Karpas-422 (cell line): ENCODE results near the gene MARCHF3. TPM values are rescaled to one million over a fixed set of nuclear protein-coding genes. Genes with fewer than 3 reads are reported as not detected.
"Not testable (repeated sequence)": the region's sequence is repeated elsewhere in the genome, so short reads cannot be mapped to it uniquely, and the experiment has no call there.

Source experiments
- DNase-seq: peaks from one replicate; pipeline ENCODE4 v3.0.0-alpha.2; 2015
- H2AFZ ChIP-seq: fragments of 200-600 bp; sonication (generic); 2 replicates; pipeline ENCODE4 v1.6.1; 2014; ENCODE audit warnings: antibody characterized with exemption, low read length, mixed read lengths
- H3K27ac ChIP-seq: fragments of 200-600 bp; sonication (generic); 2 replicates; pipeline ENCODE4 v1.5.1; 2014; ENCODE audit warnings: mild to moderate bottlenecking, low read length, moderate library complexity
- H3K27me3 ChIP-seq: fragments of 200-600 bp; sonication (generic); 2 replicates; pipeline ENCODE4 v1.6.1; 2014; ENCODE audit warnings: low read length, mixed read lengths
- H3K36me3 ChIP-seq: fragments of 200-600 bp; sonication (generic); 2 replicates; pipeline ENCODE4 v1.6.1; 2014; ENCODE audit warnings: low read length, mixed read lengths; ENCODE audit not compliant: insufficient read depth
- H3K4me1 ChIP-seq: fragments of 200-600 bp; sonication (generic); 2 replicates; pipeline ENCODE4 v1.6.1; 2014; ENCODE audit warnings: mild to moderate bottlenecking, low read length, mixed read lengths
- H3K4me2 ChIP-seq: fragments of 200-600 bp; sonication (generic); 2 replicates; pipeline ENCODE4 v1.6.1; 2014; ENCODE audit warnings: low read length, low read depth, mild to moderate bottlenecking; ENCODE audit not compliant: poor library complexity, severe bottlenecking
- H3K4me3 ChIP-seq: fragments of 200-600 bp; sonication (generic); 2 replicates; pipeline ENCODE4 v1.5.1; 2014; ENCODE audit warnings: mild to moderate bottlenecking, antibody characterized with exemption, low read length, mixed read lengths
- H3K79me2 ChIP-seq: fragments of 200-600 bp; sonication (generic); 2 replicates; pipeline ENCODE4 v1.6.1; 2014; ENCODE audit warnings: mild to moderate bottlenecking, low read length, mixed read lengths
- H3K9ac ChIP-seq: fragments of 200-600 bp; sonication (generic); 2 replicates; pipeline ENCODE4 v1.6.0; 2014; ENCODE audit warnings: low read length
- H3K9me2 ChIP-seq: fragments of 200-600 bp; sonication (generic), shearing (Covaris generic); replicated peaks from 2 replicates; pipeline ENCODE4 v1.6.0; 2014; ENCODE audit warnings: mild to moderate bottlenecking, low read length, moderate library complexity; ENCODE audit not compliant: insufficient read depth
- H3K9me3 ChIP-seq: fragments of 300-700, 200-600 bp; sonication (generic); 2 replicates; pipeline ENCODE4 v1.6.1; 2014; ENCODE audit warnings: low read length, mixed read lengths
- H4K20me1 ChIP-seq: fragments of 200-600 bp; sonication (generic); 2 replicates; pipeline ENCODE4 v1.6.1; 2014; ENCODE audit warnings: mild to moderate bottlenecking, antibody characterized with exemption, low read length, low read depth; ENCODE audit not compliant: insufficient read depth
- total RNA-seq: library from RNA; depleted of rRNA; stranded (reverse); fragments of >200 nt; shearing (Covaris generic); gene quantifications from 2 replicates; pipeline ENCODE4 v1.2.3, GENCODE V29; 2014; ENCODE audit warnings: low replicate concordance

The MARCHF3 gene
- total RNA-seq, 1 experiment from 2014 or later: 0.56 TPM

GRCh38 chr5:127024821-127025220 lies 5.5 kb downstream of the MARCHF3 start:
- H3K27ac ChIP-seq: no peak overlapping the region
- no peaks in the 10 kb centered on the region for H4K20me1 ChIP-seq
- no peaks in the 10 kb centered on the region; the same call in 1 of the 2 replicates for H3K27me3 ChIP-seq
- no peak overlapping the region for H3K9ac ChIP-seq
- no peaks in the 10 kb centered on the region for H3K79me2 ChIP-seq
- H3K4me2 ChIP-seq: no peak overlapping the region
- no peaks in the 10 kb centered on the region for H3K9me2 ChIP-seq
- H3K9me3 ChIP-seq: no peaks in the 10 kb centered on the region
- H3K4me3 ChIP-seq: no peak overlapping the region
- no peak for DNase-seq
- peaks cover 7% of the 10 kb centered on the region for H3K4me1 ChIP-seq
- no peaks in the 10 kb centered on the region for H3K36me3 ChIP-seq
- no peak overlapping the region for H2AFZ ChIP-seq

- not testable (repeated sequence) for DNase-seq, H2AFZ ChIP-seq, H3K79me2 ChIP-seq, H3K9me3 ChIP-seq, H3K4me2 ChIP-seq, H3K9me2 ChIP-seq, H3K36me3 ChIP-seq, H3K4me1 ChIP-seq, H3K27ac ChIP-seq, H3K27me3 ChIP-seq, H3K4me3 ChIP-seq, H3K9ac ChIP-seq, H4K20me1 ChIP-seq
These were observed 6.7 kb downstream of the MARCHF3 start for GRCh38 chr5:127023552-127024191.

- Histone ChIP-seq H3K9me2 (no peaks in the 10 kb centered on the region), H3K4me3 (no peak overlapping the region), H3K4me2 (no peak overlapping the region), H3K27ac (no peak overlapping the region), H4K20me1 (no peaks in the 10 kb centered on the region), H3K27me3 (no peaks in the 10 kb centered on the region), H3K79me2 (no peaks in the 10 kb centered on the region), H3K4me1 (0 out of 2 replicates have a peak, but pooled peaks cover 3% of the 10 kb centered on the region), H2AFZ (no peak overlapping the region), H3K9ac (no peak overlapping the region), H3K9me3 (no peaks in the 10 kb centered on the region), H3K36me3 (no peaks in the 10 kb centered on the region)
- DNase-seq: no peak
These were observed 7.5 kb downstream of the MARCHF3 start for GRCh38 chr5:127022846-127023245.

GRCh38 chr5:127019928-127020327 lies 10.4 kb downstream of the MARCHF3 start:
- Histone ChIP-seq H3K27ac (no peak overlapping the region), H3K9ac (no peak overlapping the region), H2AFZ (no peak overlapping the region), H3K4me2 (no peak overlapping the region), H3K9me2 (no peaks in the 10 kb centered on the region), H3K79me2 (no peaks in the 10 kb centered on the region), H3K9me3 (no peaks in the 10 kb centered on the region), H3K4me1 (0 out of 2 replicates have a peak, but pooled peaks cover 3% of the 10 kb centered on the region), H3K4me3 (no peak overlapping the region), H4K20me1 (no peaks in the 10 kb centered on the region), H3K36me3 (no peaks in the 10 kb centered on the region), H3K27me3 (no peaks in the 10 kb centered on the region)
- DNase-seq: no peak

- H3K79me2 ChIP-seq, H3K27ac ChIP-seq, H4K20me1 ChIP-seq, H3K9ac ChIP-seq, H3K36me3 ChIP-seq, H3K9me3 ChIP-seq, H3K27me3 ChIP-seq, DNase-seq, H3K4me2 ChIP-seq, H3K4me3 ChIP-seq, H3K9me2 ChIP-seq, H3K4me1 ChIP-seq, H2AFZ ChIP-seq: not testable (repeated sequence)
These were observed 13.6 kb downstream of the MARCHF3 start for GRCh38 chr5:127016722-127017121.

- Histone ChIP-seq H3K9me2 (no peaks in the 10 kb centered on the region), H4K20me1 (no peaks in the 10 kb centered on the region), H3K27ac (no peak overlapping the region), H3K9me3 (no peaks in the 10 kb centered on the region), H3K4me2 (no peak overlapping the region), H3K36me3 (no peaks in the 10 kb centered on the region), H3K27me3 (no peaks in the 10 kb centered on the region), H2AFZ (no peak overlapping the region), H3K4me1 (0 out of 2 replicates have a peak, but pooled peaks cover 3% of the 10 kb centered on the region), H3K79me2 (no peaks in the 10 kb centered on the region), H3K9ac (no peak overlapping the region), H3K4me3 (no peak overlapping the region)
- no peak for DNase-seq
These were observed 14.6 kb downstream of the MARCHF3 start for GRCh38 chr5:127015716-127016115.

- H3K9me2 ChIP-seq: no peaks in the 10 kb centered on the region
- H3K4me3 ChIP-seq: no peak overlapping the region
- H3K4me2 ChIP-seq: no peak overlapping the region
- H3K79me2 ChIP-seq: no peaks in the 10 kb centered on the region
- no peaks in the 10 kb centered on the region for H4K20me1 ChIP-seq
- no peak overlapping the region for H3K27ac ChIP-seq
- H3K27me3 ChIP-seq: no peaks in the 10 kb centered on the region
- no peaks in the 10 kb centered on the region for H3K9me3 ChIP-seq
- 0 out of 2 replicates have a peak, but pooled peaks cover 3% of the 10 kb centered on the region for H3K4me1 ChIP-seq
- no peak overlapping the region for H2AFZ ChIP-seq
- H3K9ac ChIP-seq: no peak overlapping the region
- H3K36me3 ChIP-seq: no peaks in the 10 kb centered on the region
- no peak for DNase-seq
These were observed 15.8 kb downstream of the MARCHF3 start for GRCh38 chr5:127014573-127014972.

- no peak overlapping the region for H3K4me3 ChIP-seq
- H3K27me3 ChIP-seq: no peaks in the 10 kb centered on the region
- no peak overlapping the region for H2AFZ ChIP-seq
- no peak overlapping the region for H3K27ac ChIP-seq
- H3K4me2 ChIP-seq: no peak overlapping the region
- no peak for DNase-seq
- H3K9me2 ChIP-seq: no peaks in the 10 kb centered on the region
- no peaks in the 10 kb centered on the region for H4K20me1 ChIP-seq
- H3K9me3 ChIP-seq: no peaks in the 10 kb centered on the region
- H3K36me3 ChIP-seq: no peaks in the 10 kb centered on the region
- no peaks in the 10 kb centered on the region for H3K4me1 ChIP-seq
- H3K79me2 ChIP-seq: no peaks in the 10 kb centered on the region
- no peak overlapping the region for H3K9ac ChIP-seq
These were observed 17.0 kb downstream of the MARCHF3 start for GRCh38 chr5:127013407-127013806.
